ENCODE measurements around the gene POLR1B.
"Not testable (repeated sequence)": the region's sequence is repeated elsewhere in the genome, so short reads cannot be mapped to it uniquely, and the experiment has no call there.

Gene POLR1B, protein sequence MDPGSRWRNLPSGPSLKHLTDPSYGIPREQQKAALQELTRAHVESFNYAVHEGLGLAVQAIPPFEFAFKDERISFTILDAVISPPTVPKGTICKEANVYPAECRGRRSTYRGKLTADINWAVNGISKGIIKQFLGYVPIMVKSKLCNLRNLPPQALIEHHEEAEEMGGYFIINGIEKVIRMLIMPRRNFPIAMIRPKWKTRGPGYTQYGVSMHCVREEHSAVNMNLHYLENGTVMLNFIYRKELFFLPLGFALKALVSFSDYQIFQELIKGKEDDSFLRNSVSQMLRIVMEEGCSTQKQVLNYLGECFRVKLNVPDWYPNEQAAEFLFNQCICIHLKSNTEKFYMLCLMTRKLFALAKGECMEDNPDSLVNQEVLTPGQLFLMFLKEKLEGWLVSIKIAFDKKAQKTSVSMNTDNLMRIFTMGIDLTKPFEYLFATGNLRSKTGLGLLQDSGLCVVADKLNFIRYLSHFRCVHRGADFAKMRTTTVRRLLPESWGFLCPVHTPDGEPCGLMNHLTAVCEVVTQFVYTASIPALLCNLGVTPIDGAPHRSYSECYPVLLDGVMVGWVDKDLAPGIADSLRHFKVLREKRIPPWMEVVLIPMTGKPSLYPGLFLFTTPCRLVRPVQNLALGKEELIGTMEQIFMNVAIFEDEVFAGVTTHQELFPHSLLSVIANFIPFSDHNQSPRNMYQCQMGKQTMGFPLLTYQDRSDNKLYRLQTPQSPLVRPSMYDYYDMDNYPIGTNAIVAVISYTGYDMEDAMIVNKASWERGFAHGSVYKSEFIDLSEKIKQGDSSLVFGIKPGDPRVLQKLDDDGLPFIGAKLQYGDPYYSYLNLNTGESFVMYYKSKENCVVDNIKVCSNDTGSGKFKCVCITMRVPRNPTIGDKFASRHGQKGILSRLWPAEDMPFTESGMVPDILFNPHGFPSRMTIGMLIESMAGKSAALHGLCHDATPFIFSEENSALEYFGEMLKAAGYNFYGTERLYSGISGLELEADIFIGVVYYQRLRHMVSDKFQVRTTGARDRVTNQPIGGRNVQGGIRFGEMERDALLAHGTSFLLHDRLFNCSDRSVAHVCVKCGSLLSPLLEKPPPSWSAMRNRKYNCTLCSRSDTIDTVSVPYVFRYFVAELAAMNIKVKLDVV

DNA sequence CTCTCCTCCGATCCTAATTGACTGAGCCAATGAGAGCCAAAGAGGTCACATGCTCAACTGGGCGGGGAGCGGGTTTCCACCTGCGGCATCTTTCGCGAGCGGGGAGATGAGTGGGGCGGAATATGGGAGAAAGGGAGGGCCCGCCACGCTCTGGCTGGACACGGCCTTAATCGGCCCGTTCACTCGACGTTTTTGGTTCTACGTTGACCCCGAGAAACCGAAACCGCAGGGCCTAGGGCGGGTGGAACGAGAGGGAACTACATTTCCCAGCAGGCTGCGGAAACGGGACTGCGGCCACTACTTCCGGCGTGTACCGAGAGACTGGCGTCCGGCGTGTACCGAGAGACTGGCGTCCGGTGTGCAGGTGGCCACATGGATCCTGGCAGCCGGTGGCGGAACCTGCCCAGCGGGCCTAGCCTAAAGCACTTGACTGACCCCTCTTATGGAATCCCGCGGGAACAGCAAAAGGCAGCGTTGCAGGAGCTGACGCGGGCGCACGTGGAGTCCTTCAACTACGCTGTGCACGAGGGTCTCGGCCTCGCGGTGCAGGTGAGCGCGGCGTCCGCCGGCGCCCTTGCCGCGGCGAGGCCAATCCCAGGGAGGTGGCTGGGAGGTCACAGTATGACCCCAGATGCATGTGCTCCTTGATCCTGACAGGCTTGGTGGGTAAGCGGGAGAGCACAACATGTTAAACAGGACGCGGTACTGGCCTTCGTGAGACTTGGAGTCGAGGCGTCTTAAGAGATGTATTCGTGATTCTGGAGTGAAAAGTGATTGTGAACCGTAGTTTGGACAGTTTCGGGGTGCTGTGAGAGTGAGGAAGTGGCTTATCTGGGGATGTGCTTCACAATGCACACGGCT, at the start of gene POLR1B:
POLR1B (plus strand) TSS at position 343 of the 861 bp plus-strand sequence; CDS start at position 373, 30 bp downstream.
- peak; percentile 74 to 82 for DNase-seq

- DNase-seq, result no peak
Observed at GRCh38 chr2:112493048-112493447, 49.2 kb upstream of the POLR1B start.

- DNase-seq, result no peak
Observed at GRCh38 chr2:112493858-112494648, 48.2 kb upstream of the POLR1B start.

- no peak for DNase-seq
Observed at GRCh38 chr2:112494828-112495227, 47.4 kb upstream of the POLR1B start.

DNA sequence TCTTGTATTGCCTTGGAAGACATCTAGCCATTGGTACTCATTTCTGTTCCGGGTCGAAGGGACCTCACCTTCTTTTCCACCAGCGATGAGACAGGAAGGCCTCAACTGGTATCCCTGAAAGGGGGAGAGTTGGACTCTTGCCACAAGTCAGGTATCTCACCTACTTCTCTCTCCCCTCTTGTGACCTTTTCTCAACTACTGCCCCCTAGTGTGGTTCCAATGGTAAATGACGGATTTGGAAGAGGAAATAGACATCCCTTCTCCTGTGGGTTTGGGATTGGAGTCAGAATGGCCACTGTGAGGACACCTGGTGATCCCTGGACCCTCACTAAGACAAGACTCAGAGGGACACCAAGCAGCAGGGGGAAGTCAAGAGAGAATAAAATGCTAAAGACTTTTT, 46.4 kb upstream of the POLR1B start:
- DNase-seq, result not testable (repeated sequence)

GRCh38 chr2:112500850-112501484, 41.3 kb upstream of the POLR1B start:
- peak; percentile 42 to 66 for DNase-seq

DNA sequence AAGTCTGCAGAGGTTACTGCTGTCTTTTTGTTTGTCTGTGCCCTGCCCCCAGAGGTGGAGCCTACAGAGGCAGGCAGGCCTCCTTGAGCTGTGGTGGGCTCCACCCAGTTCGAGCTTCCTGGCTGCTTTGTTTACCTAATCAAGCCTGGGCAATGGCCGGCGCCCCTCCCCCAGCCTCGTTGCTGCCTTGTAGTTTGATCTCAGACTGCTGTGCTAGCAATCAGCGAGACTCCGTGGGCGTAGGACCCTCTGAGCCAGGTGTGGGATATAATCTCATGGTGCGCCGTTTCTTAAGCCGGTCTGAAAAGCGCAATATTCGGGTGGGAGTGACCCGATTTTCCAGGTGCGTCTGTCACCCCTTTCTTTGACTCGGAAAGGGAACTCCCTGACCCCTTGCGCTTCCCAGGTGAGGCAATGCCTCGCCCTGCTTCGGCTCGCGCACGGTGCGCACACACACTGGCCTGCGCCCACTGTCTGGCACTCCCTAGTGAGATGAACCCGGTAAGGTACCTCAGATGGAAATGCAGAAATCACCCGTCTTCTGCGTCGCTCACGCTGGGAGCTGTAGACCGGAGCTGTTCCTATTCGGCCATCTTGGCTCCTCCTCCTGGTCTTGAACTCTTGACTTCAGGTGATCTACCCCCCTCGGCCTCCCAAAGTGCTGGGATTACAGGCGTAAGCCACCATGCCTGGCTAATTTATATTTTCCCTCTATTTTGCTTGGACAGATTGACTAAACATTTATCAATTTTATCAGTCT, 32.8 kb upstream of the POLR1B start:
- not testable (repeated sequence) for DNase-seq

DNA sequence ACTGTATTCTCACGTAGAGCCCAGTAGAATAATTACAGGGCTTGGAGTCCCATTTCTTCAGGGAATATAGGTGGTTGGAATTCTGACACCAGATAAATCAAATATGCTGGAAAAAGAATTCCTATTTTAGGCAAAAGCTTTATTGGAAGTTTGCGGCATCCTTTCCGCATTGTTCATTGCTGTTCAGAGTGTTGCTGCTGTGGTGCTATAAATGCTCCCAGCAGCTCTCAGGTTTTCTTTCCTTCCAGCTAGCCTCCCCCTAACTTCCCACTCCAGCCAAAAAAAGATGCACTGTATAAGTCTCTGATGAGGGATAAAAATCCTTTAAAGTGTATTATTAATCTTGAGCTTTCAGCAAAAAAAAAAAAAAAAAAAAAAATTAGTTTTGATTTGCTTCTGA, 25.5 kb upstream of the POLR1B start:
- no peak for DNase-seq

DNA sequence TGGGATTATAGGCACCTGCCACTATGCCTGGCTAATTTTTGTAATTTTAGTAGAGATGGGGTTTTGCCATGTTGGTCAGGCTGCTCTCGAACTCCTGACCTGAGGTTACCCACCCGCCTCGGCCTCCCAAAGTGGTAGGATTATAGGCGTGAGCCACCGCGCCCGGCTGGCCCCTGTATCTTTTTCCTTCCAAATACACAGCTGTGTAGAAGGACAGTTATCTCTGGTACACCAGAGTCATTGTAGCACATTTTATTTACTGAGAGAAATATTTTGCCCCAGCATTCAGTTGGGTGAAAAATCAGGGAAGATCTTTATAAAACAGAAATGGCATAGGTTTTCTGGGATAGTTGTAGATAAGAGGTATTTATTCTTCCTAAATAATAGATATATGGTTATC, 23.5 kb upstream of the POLR1B start:
- DNase-seq, result no peak

GRCh38 chr2:112519506-112519905, 22.8 kb upstream of the POLR1B start:
- no peak for DNase-seq

DNA sequence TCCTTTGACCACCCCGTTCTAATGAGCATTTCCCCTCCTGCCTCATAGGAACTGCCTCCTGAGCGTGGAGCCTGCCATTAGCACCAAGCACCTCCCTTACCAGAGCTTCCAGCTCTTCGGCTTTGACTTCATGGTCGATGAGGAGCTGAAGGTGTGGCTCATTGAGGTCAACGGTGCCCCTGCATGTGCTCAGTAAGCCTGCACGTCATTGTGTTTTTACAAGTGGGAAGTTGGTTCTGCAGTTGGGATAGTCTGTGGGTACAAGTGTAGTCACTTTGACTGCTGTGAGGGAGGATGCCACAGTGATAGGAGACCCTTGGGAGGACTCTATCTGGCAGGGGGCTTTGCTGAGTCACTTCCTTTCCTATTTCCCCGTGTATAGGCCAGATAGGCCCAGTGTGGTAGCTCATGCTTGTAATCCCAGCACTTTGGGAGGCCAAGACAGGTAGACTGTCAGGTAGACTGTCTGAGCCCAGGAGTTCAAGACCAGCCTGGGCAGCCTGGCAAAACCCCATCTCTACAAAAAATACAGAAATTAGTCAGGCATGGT, 22.0 kb upstream of the POLR1B start:
- no peak for DNase-seq

DNA sequence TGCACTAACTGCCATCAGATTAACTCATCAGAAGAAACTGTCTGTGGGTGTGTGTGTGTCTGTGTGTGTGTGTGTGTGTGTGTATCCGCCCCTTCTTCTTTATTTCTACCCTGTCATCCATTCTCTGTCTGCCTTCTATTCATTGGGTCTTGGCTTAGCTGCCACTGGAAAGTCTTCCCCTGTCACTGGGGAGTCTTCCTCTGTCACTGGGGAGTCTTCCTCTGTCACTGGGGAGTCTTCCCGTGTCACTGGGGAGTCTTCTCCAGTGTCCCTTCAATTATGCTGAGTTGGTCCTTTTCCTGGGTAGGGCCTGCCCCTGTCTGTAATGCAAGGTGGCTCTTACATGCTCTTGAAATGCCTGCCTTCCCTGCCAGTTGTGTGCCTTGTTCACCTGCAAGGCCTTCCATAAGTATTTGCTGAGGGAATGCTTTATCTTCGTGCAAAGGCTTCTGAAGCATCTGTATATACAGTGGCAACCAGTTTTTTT, 18.9 kb upstream of the POLR1B start:
- DNase-seq, result no peak

GRCh38 chr2:112524276-112524675, 18.0 kb upstream of the POLR1B start:
- not testable (repeated sequence) for DNase-seq

DNA sequence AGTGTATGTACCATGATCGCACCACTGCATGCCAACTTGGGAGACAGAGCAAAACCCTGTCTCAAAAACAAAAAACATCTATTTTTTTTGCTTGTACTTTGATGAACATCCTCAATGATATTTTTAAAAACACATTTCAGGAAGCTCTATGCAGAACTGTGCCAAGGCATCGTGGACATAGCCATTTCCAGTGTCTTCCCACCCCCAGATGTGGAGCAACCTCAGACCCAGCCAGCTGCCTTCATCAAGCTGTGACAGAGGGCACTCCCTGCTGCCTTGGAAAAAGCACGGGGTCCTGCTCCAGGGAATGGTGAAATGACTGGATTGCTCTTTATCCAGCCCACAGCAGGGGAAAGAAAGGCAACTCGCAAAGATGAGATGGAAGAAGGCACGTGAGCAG, 13.7 kb upstream of the POLR1B start:
- DNase-seq, result peak; percentile 18 to 23

DNA sequence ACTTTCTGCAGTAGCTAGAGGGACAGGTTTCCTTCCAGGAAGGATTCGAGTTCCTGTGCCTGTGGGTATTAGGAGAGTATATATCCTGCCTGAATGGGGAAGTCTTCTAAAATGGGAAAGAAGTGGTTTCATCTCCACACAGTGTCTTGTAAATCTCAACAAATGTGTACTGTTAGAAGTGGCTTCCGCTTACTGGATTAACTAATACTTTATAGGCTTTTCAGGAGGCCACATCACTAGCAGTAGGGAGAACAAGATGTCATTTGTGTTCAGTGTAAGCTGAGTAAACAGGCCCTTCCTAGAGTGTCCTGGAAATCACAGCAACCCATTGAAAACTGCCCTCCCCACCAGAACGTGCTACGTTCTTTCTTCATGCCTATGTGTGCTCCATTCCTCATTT, 12.5 kb upstream of the POLR1B start:
- DNase-seq, result peak; percentile 34 to 39

GRCh38 chr2:112530728-112531127, 11.5 kb upstream of the POLR1B start:
- no peak for DNase-seq

- DNase-seq, result no peak
Observed at GRCh38 chr2:112534826-112535225, 7.4 kb upstream of the POLR1B start.

- DNase-seq, result not testable (repeated sequence)
Observed at GRCh38 chr2:112536665-112537064, 5.6 kb upstream of the POLR1B start.

DNA sequence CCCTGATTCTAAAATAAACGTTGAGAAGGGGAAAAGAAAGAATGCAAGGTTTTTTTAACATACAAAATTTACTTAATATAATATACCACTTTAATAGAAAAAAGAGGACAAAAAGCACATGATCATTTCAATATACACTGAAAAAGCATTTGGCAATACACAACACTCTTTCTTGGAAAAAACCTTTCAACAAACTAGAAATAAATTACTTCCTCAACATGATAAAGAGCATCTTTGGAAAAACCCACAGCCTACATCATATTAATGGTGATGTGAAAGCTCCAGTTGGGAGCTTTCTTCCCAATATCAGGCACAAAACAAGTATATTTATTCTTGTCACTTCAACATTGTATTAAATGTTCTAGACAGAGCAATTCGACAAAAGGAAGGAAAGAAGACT, 3.0 kb upstream of the POLR1B start:
- DNase-seq, result peak; percentile 53 to 67

GRCh38 chr2:112540906-112541305, 1.4 kb upstream of the POLR1B start:
- peak in 1 of 2 donors; percentile 39 for DNase-seq
